ENCODE results near the gene NSD2.

NSD2 gene

DNA sequence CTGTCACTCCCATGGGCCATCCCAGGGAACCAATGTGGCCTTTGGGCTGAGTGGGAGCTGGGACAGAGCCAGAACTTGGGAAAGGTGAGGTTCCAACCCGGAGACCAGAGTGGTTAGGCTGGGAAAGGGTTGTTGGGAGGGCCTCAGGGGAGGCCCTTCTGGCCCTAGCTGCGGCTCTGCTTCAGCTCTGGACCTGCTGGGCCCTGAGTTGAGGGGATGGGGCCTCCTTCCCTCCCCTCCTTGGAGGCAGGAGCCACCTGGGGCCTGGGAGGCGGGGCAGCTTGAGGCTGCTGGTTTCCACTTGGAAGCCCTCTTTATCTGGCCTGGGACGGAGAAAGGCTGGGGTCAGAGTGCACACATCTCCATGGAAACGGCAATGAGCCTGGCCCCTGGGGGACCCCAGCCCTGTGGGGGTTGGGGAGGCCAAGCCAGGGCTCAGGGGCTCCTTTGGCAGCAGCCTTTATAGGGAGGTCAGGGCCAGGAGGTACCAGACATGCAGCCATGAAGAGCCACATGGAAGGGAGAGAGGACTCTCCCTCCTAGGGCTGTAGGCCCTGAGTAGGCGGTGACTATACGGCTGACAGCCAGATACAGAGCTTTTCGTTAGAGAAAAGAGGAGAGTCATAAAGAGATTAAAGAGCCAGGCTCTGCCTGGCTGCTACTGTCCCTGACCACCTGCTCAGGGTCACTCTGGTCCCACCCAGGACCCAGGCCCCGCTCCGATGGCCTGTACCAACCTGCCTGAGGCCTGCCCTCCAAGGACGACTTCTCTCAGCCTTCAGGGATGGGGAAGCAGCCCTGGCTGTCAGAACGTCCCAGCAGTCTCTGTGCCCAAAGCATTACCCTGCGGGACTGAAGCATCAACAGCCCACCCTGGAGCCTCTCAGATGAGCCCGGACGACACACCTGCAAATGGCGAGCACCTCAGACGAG, 6.9 kb upstream of the NSD2 start:
- DNase-seq = no peak

DNA sequence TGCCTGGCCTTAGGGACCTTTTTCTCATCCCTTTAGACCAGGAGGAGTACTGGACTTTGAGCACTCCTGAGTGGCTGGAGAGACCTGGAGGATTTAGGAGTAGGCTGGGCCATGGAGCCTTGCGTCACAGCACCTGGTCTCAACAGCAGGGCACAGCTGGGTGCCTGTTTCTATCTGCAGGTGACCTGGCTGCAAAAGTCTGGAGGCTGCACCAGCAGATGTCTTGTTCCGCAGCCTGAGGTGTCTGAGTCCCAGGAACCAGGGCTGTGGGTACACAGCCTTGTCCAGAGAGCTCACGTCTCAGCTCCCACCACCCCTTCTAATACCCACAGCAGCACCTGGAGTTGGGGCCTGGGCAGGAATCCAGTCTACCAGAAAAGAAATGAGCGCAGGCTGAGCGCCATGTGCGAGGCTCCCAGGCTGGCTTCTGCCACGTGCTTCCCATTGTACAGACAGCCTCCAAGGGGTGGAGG, 5.0 kb upstream of the NSD2 start:
- no peak for DNase-seq

DNA sequence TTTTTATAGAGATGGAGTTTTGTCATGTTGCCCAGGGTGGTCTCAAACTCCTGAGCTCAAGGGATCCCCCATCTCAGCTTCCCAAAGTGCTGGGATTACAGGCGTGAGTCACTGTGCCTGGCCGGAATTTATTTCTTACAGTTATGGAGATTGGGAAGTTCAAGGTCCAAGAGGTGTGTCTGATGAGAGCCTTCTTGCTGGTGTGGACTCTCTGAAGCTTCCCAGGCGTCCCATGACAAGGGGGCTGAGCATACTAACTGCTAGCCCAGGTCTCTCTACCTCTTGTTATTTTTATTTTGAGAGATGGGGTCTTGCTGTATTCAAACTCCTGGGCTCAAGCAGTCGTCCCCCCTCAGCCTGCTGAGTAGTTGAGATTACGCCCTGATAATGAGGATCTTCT, 2.9 kb upstream of the NSD2 start:
- no peak for DNase-seq

DNA sequence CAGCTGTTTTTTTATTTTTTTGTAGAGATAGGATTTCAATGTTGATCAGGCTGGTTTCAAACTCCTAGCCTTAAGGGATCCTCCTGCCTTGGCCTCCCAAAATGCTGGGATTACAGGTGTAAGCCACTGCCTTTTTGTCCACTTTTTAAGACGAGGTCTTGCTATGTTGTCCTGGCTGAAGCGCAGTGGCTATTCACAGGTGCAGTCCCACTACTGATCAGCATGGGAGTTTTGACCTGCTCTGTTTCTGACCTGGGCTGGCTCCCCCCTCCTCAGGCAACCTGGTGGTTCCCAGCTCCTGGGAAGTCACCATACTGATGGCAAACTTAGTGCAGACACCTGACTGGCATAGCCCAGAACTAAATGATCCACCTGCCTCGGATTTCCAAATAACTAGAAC, 2.3 kb upstream of the NSD2 start:
- no peak for DNase-seq

DNA sequence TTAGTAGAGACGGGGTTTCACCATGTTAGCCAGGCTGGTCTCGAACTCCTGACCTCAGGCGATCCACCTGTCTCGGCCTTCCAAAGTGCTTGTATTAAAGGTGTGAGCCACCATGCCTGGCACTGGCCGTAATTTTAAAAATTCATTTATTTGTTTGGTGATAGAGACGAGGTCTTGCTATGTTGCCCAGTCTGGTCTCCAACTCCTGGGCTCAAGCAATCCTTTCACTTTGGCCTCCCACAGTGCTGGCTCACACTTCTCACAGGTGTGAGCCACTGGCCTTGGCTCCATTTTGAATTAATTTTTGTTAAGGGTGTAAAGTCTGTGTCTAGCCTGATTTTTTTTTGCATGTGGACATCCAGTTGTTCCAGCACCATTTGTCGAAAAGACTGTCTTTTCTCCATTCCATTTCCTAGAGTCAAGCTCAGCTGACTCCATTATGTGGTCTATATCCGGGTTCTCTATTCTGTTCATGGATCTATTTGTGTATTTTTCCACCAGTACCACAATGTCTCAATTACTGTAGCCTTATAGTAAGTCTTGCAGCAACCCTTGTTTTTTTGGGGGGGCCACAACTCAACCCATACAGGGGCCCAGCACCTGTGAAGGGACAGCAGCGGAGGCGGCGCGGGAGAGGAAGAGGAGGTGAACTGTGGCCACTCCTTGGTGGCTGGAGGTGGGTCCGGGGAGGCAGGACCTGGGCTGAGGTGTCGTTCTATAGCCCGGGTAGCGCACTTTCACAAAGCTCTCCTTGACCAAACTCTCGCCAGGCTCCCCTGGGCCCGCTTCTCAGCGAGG, 1.5 kb upstream of the NSD2 start:
- no peak for DNase-seq

DNA sequence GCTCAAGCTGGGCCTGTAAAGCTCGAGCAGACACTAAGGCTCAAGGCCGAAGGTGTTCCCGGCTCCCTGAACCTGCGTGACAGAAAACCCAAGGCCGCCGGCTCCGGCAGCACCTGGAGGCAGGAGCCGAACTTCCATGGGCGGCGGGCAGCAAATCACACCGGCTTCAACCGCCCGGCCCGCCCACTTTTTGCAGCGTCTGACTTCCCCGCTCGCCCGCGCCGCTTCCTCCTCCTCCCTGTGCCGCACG, 940 bp upstream of the NSD2 start:
- DNase-seq = peak; percentile 52 to 82 (median 62)

DNA sequence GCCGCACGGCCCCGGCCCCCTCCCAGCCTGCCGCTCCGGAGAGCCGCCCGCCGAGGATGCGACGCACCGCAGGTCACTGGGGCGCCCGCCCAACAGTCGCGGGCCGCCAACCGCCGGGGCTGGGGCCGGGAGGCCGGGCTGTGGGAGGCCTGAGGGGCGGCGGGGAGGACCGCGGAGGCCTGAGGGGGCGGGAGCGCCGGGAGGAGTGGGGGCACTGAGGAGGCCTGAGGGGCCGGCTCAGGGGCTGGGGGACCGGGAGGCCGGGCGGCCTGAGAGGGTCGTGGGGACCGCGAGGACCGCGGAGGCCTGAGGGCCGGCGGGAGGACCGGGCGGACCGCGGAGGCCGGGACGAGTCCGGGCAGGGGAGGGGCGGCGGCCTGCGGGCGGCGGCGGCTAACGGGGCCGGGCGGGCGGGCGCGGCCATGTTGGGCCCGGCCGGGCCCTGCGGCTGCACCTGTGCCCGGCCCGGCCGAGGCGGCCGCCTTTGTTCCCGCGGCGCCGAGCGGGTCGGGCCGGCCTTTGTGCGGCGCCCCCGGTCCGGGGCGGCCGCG, 353 bp downstream of the NSD2 start:
- peak in 1 of 4 experiments; percentile 42 for DNase-seq

DNA sequence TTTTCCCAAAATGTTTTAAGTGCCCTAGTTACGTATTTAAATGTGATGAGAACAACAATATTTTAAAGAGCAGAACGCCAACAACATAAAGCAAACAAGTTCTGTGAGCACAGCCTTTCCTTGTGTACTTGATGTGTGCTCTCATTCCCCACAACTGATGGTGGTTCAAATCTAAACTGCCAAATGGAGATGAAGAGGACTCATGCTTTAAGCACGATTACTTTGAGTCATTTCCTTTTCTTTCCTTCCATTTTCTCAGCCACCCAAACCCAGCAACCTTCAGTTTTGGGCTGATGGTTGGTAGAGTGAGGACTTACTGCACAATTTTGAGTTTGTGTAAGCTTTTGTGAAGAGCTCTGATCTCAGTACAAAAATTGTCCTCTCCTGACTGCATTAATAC, 1.7 kb downstream of the NSD2 start:
- DNase-seq = no peak

DNA sequence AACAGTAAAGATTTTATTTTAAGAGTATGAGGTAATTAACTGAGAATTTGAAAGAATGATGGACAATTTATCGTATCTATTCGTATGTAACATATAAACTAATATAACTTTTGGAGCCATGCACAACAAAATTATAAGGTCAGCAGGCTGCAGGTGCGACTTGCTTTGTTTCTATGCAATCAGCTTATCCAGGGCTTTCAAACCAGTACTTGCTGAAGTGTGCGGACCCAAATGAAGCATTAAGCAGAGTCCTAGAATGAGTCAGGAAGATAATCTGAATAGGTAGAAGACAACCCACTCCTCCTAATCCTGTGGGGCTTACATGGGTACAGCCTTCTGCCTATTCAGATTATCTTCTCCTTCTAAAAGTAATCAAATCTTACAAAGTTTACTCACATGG, 2.1 kb downstream of the NSD2 start:
- no peak for DNase-seq

DNA sequence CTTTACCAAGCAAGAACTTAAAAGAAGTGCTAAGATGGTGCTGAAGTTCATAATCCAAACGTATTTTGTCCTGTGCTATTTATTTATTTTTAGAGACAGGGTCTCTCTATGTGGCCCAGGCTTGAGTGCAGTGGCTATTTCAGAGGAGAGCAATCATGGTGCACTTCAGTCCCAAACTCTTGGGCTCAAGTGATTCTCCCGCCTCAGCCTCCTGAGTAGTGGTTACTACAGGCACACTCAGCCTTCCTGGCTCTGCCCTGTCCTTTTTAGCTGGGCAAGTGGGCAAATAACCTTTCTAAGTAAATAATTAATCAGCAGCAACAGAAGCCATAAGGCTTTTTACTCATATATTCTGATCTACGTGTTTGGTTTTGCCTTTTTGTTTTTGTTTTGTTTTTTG, 2.6 kb downstream of the NSD2 start:
- DNase-seq = no peak

DNA sequence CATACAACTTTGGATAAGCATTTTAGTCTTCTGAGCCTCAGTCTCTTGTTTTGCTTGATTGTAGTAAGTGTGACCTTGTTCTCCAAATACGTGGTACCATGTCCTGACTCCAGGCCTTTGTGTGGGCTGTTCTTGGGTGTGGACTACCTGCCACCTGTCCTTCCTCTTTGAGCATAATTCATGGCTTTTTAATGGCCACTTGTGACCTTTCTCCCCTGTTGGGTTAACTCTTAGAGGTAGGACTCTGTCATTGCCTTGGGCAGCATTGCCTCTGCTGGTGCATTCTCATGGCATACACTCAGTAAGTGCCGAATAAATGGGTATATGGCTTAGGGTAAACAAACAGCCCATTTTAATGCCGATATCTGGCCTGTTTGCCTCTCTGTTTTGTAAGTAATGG, 3.0 kb downstream of the NSD2 start:
- DNase-seq = no peak

DNA sequence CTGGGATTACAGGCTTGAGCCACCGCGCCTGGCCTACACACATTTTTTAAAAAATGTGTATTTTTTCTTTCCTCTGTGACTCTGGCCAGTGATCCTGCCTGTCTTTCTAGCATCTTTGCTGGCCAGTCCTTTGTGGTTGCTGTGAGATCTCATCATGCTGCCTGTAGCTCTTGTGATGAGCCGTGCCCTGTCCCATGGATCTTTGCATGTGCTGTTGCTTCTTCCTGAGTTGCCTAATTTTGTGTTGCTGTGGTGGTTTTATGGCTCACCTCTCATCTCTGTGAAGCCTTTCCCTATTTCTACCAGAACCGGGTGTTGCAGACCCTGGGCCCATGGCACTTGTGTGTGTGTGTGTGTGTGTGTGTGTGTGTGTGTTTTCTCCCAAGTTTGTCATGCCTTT, 8.3 kb downstream of the NSD2 start:
- DNase-seq = no peak

DNA sequence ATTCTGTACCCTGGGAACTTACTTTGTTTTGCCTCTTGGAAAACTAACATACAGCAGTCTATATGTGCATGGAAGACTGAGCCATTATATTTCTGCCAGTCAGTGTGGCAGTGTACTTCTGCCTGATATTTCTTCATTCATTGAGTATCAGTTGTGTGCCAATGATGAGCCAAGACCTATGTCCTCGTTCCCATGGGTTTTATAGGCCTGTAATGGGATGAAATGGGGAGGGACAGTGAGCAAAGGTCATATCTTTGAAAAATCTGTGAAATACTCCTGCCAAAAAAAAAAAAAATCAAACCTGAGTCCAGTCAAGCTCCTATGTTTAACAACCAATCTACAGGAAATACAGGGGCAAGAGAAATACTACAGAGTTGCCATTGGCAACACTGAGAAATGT, 9.1 kb downstream of the NSD2 start:
- DNase-seq = no peak

DNA sequence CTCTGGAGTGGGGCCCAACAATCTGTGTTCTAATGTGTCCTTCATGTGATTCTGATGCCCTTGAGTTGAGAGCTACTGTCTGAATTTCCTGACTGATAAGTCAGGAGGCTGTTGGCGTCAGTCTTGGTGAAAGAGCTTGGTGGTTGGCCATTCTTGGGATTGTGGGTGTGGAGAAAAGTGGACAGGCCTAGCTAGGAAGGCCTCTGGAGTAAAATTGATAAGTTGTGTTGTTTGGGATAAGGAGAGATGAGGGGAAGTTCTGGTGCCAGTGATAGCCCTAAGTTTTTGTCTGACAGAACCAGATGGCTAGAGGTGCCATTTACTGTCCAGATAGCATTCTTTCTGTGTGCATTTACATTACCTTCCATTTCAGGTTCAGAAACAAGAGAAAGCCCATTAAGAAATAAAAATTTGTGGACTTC, 11.7 kb downstream of the NSD2 start:
- DNase-seq = no peak

DNA sequence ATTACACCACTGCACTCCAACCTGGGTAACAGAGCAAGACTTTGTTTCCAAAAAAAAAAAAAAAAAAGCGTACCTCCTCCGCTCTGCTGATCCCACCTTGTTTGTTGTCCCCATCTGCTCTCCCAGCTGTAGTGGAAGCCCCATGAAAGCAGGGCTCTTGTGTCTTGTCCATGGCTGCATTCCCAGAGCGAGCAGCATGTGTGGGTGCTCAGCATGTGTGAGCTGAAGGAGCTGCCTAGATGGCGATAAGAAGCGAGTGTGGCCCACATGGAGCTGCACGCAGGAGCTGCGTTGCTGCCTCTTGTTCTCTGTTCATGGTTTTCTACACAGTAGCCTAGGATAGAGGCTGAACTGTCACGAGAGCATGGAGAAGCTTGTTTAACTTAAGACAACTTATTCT, 12.4 kb downstream of the NSD2 start:
- no peak for DNase-seq

DNA sequence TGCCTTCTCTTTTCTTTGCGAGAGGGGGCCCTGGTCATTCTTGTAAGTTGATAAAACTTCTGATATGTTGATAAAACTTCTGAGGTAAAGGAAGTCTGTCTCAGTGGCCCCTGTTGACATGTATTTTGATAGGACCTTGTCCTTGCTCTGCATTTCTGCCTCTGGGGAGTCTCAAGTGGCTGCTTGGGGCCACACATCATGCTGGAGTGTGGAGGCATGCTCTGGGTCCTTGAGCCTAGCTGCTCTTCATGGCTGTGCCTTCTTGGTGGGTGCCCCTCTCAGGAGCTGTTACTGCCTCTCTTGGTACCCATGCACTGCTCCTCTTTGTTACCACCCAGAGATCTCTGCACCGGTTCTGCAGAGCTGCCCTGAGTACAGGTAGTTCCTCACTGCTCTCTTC, 14.2 kb downstream of the NSD2 start:
- no peak for DNase-seq

DNA sequence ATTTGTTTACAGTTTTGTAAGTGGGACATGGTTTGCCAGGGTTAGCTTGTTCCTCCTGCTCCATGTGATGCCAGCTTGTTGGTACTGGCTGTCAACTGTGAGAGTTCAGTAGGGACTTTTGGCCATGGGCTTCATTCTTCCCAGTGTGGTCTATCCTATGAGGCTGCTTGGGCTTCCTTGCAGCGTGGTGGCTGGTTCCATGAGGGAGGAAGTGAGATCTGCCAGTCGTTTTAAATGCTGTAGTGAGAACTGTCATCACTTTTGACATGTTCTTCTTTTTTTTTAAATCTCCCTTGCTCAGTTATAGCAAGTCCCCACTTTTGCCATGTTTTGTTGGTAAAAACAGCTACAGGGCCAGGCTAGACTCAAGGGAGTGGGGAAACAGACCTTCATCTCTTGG, 15.9 kb downstream of the NSD2 start:
- no peak for DNase-seq

DNA sequence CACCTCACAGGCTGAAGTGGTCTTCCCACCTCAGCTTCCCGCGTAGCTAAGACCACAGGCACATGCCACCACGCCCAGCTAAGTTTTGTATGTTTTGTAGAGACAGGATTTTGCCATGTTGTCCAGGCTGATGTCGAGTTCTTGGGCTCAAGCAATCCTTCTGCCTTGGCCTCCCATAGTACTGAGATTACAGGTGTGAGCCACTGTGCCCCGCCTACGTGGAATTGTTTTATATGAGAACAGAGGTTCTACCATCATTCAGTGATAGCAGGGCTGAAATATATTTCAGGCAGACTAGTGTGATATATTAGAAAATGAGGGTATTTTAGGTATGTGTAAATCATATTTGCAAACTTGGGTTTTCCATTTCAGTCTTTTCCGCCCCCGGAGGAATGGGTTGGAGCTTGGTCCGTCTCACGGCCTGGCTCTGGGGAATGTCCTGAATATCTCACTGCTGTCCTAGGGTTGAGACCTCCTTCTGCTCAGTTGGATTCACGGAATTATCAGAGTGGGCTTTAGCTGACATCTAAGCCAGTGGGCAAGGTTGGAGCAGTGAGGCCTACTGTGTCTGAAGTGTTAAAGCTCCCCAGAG, 19.9 kb downstream of the NSD2 start:
- no peak for DNase-seq

DNA sequence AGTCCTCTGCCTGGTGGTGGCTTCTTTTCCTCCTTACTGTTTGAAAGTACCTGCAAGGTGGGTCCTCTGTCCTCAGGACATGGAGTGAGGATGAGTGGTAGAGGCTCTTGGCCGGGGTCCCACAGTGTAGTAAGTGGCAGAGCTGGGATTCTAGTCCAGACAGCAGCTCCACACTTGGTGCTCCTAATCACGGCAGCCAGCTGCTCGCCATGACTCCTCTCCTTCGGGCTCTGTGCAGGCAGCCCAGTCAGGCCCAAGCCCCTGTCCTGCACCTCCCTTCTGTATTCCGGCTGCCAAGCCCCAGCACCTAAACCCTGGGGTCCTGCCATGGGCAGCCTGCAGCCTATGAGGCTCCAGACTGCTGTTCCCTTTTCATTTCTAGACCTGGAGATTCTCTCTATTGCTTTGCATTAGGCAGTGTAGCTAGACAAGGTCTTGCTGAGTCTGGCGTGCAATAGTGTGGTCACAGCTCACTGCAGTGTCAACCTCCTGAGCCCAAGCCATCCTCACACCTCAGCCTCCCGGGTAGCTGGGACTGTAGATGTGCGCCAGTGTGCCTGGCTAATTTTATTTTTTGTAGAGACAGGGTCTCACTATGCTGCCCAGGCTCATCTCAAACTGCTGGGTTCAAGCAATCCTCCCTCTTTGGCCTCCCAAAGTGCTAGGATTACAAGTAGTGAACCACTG, 24.9 kb downstream of the NSD2 start:
- DNase-seq = no peak

DNA sequence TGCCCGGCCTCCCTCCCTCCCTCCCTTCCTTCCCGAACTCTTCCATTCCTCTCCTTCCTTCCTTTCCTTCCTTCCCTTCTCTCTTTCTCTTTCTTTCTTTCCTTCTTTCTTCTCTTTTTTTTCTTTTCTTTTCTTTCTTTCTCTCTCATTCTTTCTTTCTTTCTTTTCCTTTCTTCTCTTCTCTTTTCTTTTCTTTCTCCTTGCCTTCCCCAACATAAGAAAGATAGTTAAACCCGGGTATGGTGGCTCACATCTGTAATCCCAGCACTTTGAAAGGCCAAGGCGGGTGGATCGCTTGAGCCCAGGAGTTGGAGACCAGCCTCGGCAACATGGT, 25.4 kb downstream of the NSD2 start:
- no peak for DNase-seq

DNA sequence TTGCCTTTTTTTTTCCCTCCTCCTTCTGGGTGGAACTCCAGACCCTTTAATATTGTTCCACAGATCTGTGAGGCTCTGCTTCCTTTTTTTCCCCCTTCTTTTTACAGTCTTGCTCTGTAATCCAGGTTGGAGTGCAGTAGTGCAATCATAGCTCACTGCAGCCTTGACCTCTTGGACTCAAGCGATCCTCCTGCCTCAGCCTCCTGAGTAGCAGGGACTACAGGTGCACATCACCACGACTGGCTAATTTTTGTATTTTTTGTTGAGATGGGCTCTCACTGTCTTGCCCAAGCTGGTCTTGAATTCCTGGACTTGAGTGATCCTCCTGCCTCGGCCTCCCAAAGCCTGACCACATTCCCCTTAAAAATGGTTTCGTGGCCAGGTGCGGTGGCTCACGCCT, 26.8 kb downstream of the NSD2 start:
- DNase-seq = no peak

DNA sequence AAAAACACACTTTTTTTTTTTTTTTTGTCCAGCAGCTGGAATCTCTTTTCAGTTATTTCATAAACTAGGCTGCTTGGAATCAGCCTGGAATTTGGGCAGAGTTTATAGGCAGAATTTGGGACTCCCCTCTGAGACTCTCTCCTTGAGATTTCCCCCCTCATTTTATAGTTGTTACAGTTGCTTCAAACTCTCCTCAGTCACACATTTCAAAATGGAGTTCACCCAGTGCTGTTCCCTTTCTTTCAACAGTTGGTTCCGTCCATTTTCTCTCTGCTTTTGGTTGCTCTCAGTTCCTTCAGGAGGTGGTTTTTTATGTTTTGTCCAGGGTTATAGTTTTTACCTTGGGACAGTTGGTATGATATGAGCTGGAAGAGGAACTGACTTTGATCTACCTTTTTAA, 27.5 kb downstream of the NSD2 start:
- DNase-seq = no peak

Measured in activated naive CD4-positive, alpha-beta T cell (primary cell).